Measurements from ENCODE around the gene CERS5. TPM values are rescaled to one million over a fixed set of nuclear protein-coding genes. Genes with fewer than 3 reads are reported as not detected.
"Not testable (repeated sequence)": the region's sequence is repeated elsewhere in the genome, so short reads cannot be mapped to it uniquely, and the experiment has no call there.

CERS5 gene
- total RNA-seq, 1 donor from 2014 or later: 21.9 TPM

DNA sequence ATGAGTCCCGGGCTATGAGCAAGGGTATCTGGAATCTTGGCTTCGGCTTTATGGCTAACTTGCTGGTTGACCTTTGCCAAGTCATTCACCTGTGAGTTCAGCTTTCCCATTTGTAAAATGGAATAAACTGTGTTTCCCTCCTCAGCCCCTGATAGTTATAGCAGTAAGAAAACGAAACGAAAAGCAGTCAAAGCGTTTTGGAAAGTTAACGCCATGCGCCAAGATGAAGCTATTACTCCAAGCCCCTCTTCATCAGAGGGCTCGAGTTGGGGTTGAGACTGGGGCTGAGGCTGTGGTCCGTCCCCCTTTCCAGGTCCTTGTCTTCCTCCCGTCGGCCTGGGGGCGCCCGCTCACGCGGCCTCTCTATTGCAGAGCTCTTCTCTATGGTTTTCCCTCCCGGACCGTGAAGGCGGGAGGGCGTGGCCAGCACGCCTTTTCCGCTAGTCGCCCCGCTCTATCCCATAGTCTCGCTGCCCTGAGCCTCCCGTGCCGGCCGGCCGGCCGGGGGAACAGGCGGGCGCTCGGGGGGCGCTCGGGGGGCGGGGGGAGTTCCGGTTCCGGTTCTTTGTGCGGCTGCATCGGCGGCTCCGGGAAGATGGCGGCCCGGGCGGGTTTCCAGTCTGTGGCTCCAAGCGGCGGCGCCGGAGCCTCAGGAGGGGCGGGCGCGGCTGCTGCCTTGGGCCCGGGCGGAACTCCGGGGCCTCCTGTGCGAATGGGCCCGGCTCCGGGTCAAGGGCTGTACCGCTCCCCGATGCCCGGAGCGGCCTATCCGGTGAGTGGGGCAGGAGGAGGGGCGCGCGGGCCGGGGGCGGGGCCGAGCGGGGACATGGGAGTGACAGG, 82.2 kb downstream of the CERS5 start, which contains the start of gene SMARCD1:
Gene SMARCD1 (plus strand): TSS at position 568 of the 840 bp plus-strand sequence. CDS start 28 bp downstream, at position 596.
- TF ChIP-seq, protein P1, sequence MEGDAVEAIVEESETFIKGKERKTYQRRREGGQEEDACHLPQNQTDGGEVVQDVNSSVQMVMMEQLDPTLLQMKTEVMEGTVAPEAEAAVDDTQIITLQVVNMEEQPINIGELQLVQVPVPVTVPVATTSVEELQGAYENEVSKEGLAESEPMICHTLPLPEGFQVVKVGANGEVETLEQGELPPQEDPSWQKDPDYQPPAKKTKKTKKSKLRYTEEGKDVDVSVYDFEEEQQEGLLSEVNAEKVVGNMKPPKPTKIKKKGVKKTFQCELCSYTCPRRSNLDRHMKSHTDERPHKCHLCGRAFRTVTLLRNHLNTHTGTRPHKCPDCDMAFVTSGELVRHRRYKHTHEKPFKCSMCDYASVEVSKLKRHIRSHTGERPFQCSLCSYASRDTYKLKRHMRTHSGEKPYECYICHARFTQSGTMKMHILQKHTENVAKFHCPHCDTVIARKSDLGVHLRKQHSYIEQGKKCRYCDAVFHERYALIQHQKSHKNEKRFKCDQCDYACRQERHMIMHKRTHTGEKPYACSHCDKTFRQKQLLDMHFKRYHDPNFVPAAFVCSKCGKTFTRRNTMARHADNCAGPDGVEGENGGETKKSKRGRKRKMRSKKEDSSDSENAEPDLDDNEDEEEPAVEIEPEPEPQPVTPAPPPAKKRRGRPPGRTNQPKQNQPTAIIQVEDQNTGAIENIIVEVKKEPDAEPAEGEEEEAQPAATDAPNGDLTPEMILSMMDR (IDR thresholded peaks at IDR 0.05; ENCODE audit: insufficient read depth, low read length, severe bottlenecking): peak; percentile 79
- peak; percentile 76 for DNase-seq (ENCODE audit: low read depth)

DNA sequence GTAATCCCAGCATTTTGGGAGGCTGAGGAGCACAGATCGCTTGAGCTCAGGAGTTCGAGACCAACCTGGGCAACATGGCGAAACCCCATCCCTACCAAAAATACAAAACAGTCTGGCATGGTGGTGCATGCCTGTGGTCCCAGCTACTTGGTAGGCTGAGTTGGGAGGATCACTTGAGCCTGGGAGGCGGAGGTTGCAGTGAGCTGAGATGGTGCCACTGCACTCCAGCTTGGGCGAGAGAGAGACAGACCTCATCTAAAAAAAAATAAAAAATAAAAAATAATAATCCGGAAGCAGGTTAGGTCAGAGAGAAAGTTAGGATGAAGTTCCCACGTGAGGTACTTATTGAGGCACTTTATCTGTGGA, 82.8 kb downstream of the CERS5 start:
- H3K27me3 ChIP-seq (ENCODE audit: control insufficient read depth, insufficient read depth, low read length); DNase-seq (ENCODE audit: low read depth); FAIRE-seq; H3K36me3 ChIP-seq (ENCODE audit: control insufficient read depth, insufficient read depth, low read length): not testable (repeated sequence)
- peak overlapping the region; percentile 55 for H3K4me3 ChIP-seq (ENCODE audit: low read depth, low read length)

More for the DNA sequence above, 82.2 kb downstream of the CERS5 start, which contains the start of gene SMARCD1:
- H3K4me3 ChIP-seq (ENCODE audit: low read depth, low read length): peak within 1 kb of the TSS; percentile 55
- no peaks in the 10 kb centered on the region for H3K27me3 ChIP-seq (ENCODE audit: control insufficient read depth, insufficient read depth, low read length)
- FAIRE-seq: no peak
- H3K36me3 ChIP-seq (ENCODE audit: control insufficient read depth, insufficient read depth, low read length): peaks cover 5% of the 10 kb centered on the region

DNA sequence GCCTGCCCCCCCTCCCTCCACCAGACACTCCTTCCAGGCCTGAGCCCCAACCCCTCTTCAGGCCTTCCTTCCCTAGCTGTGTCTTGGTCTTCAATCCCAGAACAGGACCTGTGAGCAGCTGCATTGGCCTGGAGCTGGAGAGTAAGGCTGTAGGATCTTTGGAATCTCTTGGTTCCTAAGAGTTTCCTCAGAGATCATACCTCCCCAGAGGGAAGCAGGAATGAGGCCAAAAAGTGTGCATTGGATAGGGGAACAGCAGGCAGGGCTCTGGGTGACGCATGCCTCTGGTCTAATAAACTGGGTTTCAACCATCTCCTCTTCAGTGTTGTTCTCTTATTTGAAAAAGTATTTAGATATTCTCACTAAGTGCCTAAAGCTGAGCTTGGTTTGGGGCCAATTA, 83.9 kb downstream of the CERS5 start:
- Histone ChIP-seq H3K27me3 (ENCODE audit: control insufficient read depth, insufficient read depth, low read length) (no peaks in the 10 kb centered on the region), H3K4me3 (ENCODE audit: low read depth, low read length) (no peak overlapping the region), H3K36me3 (ENCODE audit: control insufficient read depth, insufficient read depth, low read length) (peaks cover 1% of the 10 kb centered on the region)
- DNase-seq (ENCODE audit: low read depth) (no peak), FAIRE-seq (no peak)
- TF ChIP-seq, protein P1 (IDR thresholded peaks at IDR 0.05; ENCODE audit: insufficient read depth, low read length, severe bottlenecking): no peak

DNA sequence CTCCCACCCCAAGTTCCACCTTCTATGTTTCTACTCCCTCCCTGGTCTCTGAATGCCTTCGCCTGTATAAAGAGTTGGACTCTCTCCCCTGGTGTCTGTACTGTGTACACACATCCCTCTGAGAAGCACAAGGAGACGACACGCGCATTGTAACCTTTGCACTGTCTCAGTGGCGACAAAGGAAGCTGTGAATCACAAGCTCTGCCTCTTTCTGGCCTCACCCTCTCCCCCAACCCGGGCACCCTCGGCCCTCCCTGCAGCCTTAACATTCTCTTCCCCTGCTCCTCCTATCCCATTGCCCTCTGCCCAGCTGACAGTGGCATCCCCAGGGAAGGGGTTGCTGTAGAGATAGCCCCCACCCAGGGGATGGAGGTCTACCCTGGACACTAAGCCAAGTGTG, 84.5 kb downstream of the CERS5 start:
- no peak overlapping the region for H3K4me3 ChIP-seq (ENCODE audit: low read depth, low read length)
- DNase-seq (ENCODE audit: low read depth) (no peak), FAIRE-seq (no peak)
- H3K36me3 ChIP-seq (ENCODE audit: control insufficient read depth, insufficient read depth, low read length): peaks cover 1% of the 10 kb centered on the region
- TF ChIP-seq, protein P1 (IDR thresholded peaks at IDR 0.05; ENCODE audit: insufficient read depth, low read length, severe bottlenecking): no peak
- H3K27me3 ChIP-seq (ENCODE audit: control insufficient read depth, insufficient read depth, low read length): no peaks in the 10 kb centered on the region

DNA sequence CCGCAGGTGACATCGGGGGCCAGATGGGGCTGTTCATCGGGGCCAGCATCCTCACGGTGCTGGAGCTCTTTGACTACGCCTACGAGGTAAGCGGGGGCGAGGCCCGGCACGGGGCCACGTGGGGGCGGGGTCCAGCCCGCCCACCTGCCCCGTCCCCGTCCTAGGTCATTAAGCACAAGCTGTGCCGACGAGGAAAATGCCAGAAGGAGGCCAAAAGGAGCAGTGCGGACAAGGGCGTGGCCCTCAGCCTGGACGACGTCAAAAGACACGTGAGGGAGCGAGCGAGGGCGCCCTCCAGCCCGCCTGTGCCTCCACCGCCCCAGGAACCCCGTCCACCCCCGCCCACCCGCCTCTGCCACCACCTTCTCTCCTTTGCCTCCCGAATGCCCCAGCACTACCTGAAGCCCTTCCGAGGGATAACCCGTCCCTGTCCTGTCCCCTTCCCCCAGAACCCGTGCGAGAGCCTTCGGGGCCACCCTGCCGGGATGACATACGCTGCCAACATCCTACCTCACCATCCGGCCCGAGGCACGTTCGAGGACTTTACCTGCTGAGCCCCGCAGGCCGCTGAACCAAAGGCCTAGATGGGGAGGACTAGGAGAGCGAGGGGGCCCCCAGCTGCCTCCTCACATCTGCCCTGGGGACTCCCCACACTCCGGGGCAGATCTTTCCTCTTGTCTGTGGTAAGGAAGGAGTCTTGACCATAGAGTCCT, 85.9 kb downstream of the CERS5 start:
- Histone ChIP-seq H3K36me3 (ENCODE audit: control insufficient read depth, insufficient read depth, low read length) (no peaks in the 10 kb centered on the region), H3K4me3 (ENCODE audit: low read depth, low read length) (no peak overlapping the region), H3K27me3 (ENCODE audit: control insufficient read depth, insufficient read depth, low read length) (no peaks in the 10 kb centered on the region)
- TF ChIP-seq, protein P1 (IDR thresholded peaks at IDR 0.05; ENCODE audit: insufficient read depth, low read length, severe bottlenecking): no peak
- no peak for FAIRE-seq
- DNase-seq (ENCODE audit: low read depth): no peak

DNA sequence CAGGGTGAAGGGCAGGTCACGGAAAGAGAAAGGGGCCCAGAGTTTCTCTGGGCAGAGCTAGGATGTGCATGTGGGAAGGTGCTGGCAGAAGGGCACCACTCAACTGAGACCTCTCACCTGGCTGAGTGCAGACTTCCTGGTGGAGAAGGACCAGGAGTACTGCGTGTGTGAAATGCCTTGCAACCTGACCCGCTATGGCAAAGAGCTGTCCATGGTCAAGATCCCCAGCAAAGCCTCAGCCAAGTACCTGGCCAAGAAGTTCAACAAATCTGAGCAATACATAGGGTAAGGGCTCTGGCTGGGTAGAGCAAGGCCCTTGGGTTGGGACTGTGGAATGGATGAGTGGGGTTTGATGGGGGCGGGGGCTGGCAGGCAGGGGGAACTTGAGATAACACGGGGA, 87.4 kb downstream of the CERS5 start:
- no peak for FAIRE-seq
- Histone ChIP-seq H3K36me3 (ENCODE audit: control insufficient read depth, insufficient read depth, low read length) (no peaks in the 10 kb centered on the region), H3K27me3 (ENCODE audit: control insufficient read depth, insufficient read depth, low read length) (no peaks in the 10 kb centered on the region), H3K4me3 (ENCODE audit: low read depth, low read length) (no peak overlapping the region)
- TF ChIP-seq, protein P1 (IDR thresholded peaks at IDR 0.05; ENCODE audit: insufficient read depth, low read length, severe bottlenecking): no peak
- no peak for DNase-seq (ENCODE audit: low read depth)

Measured in bronchial epithelial cell (primary cell).